ENCODE results near the gene SAT2.
"Not testable (repeated sequence)": the region's sequence is repeated elsewhere in the genome, so short reads cannot be mapped to it uniquely, and the experiment has no call there.

SAT2 gene
- 18.4 reads per million, percentile 45 among the genes with 10 or more reads in this experiment for total RNA-seq

DNA sequence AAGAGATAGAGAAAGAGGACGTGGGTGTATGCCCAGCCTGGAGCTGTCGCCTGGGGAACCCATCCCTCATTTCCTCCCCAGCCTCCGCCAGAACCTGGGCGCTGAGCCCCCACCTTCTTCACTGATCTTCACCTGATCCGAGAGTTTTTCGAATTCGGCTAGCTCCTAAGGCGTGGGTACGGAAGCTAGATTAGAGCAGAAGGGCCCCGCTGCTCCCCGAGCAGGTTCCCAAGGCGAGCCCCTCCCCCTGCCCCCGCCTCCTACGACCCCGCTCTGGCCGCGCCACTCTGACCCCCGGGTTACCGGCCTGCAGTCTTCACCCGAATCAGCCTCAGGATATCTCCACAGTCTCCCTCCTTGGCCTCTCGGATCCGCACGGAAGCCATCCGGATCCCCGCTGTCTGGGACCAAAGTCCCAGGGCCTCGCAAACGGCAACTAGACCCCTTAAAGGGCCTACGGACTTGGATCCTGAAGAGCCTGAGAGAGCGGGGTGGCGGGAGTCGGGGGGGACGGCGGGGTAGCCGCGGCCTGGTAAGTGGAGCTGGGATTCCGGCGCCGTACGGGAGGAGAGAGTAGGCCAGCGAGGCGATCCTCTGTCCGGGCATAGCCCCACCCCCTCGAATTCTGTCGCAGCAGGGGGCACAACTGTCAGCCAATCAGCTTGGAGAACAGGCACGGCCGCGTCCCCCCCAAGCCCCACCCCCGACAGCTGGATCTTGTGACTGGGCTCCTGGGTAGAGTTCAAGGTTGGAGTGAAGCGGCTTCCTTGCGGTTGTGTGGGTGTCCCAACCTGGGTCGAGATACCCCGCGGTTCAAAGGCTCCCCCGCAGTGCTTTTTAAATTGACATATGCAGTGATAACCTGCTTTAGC is at the start of gene SAT2:
Gene SAT2, minus strand, starts transcription at position 572 of the 872 bp plus-strand sequence. Its CDS starts 186 bp downstream, at position 386.
- DNase-seq, result peak; percentile 79

DNA sequence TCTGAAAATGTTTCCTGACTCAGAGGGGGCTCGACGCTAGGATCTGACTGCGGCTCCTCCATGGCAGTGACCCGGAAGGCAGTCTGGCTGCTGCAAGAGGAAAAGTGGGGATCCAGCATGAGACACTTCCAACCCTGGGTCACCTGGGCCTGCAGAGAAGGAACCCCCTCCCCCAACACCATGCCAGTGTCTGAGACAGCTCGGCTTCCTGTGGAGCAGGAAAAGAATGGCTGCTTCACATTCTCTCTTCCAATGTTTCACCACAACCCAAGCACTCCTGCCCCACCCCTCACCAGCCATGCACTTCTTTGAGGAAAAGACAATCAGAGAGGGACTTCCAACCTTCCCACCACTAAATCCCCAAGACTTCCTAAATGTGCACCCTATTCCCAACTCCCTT is 48.9 kb upstream of the SAT2 start:
- no peak for DNase-seq

DNA sequence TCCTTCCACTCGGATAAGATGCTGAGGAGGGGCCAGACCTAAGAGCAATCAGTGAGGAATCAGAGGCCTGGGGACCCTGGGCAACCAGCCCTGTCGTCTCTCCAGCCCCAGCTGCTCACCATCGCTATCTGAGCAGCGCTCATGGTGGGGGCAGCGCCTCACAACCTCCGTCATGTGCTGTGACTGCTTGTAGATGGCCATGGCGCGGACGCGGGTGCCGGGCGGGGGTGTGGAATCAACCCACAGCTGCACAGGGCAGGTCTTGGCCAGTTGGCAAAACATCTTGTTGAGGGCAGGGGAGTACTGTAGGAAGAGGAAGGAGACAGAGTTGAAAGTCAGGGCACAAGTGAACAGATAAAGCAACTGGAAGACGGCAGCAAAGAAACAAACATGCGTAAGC is 47.3 kb upstream of the SAT2 start:
- DNase-seq, result no peak

DNA sequence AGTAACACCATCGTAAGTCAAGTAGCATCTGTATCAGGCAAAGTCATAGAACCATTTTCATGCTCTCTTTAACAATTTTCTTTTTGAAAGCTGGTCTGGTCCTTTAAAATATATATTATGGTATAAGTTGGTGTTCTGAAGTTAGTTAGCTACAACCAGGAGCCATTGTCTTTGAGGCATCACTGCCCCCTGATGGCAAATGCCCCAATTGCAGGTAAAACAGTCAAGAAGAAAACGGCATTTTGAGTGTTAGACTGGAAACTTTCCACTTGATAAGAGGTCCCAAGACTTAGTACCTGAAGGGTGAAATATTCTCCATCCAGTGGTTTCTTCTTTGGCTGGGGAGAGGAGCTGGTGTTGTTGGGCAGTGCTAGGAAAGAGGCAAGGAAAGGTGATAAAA is 45.6 kb upstream of the SAT2 start:
- no peak for DNase-seq

DNA sequence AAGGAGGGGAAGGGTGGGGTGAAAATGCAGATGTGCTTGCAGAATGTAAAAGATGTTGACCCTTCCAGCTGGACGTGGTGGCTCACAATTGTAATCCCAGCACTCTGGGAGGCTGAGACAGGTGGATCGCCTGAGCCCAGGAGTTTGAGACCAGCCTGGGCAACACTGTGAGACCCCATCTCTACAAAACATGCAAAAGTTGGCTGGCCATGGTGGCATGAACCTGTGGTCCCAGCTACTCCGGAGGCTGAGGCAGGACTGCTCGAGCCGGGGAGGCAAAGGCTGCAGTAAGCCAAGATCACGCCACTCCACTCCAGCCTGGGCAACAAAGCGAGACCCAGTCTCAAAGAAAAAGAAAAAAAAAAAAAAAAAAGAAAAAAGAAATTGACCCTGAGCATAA is 40.9 kb upstream of the SAT2 start:
- no peak for DNase-seq

DNA sequence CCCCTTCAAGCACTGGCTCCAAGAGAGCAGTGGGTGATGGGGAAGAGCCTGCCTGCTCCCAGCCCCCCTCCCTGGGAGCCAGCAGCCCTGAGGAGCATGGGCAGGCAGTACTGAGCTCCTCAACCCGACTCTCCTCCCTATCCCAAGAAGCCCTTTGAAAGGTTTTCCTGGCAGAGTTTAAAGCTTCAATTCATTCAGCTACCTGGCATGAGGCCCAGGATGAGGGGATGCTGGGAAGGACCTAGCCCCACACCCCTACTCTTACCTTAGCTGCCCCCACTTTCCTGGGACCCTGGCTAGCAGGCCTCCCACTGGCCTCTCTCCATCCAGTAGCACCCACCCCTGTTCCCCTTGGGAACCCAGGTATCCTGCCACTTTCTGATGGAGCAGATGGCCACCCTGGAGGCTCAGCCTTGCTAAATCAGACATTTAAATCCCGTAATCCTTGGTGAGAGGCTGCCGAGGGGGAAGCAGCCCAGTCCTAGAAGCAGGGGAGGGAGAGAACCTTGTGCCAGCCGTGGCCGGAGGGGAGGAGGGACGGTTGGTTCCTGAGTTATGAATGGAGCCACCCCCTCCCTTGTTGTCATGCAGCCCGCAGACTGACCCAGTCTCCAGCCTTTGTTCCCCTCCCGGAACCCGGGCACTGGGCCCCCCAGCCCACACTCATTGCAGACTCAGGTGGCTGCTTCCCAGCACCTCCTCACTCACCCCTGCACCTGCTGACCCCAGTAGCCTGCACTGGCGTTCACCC is 40.2 kb upstream of the SAT2 start:
- no peak for DNase-seq

DNA sequence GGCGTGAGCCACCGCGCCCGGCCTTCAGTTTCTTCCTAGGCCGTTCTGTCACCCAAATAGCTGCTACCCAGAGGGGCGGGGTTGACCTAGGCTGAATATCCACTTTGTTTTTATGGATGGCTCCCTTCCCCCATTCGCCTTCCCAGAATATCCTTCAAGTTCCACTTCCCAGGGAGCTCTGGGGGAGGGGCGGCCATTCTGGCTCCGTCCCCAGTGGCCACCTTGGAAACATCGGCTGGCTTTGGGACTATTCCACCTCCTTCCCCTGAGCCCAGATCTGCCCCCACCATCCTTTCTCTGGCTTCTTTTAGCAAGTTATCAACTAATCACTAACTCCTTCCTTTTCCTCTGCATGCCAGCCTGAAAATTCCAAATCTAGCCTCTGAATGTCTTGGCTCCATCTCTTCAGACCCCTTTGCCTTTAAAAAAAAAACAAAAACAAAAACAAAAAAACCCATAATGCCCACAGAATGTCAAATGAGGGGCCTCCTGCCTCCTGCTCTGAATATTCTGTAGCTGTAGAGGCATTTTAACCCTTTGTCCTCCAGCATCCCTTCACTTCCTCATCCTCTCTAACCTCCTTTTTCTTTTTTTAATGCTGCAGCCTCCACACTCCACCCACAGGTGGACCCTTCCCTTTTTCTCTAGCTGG is 29.5 kb upstream of the SAT2 start:
- no peak for DNase-seq

DNA sequence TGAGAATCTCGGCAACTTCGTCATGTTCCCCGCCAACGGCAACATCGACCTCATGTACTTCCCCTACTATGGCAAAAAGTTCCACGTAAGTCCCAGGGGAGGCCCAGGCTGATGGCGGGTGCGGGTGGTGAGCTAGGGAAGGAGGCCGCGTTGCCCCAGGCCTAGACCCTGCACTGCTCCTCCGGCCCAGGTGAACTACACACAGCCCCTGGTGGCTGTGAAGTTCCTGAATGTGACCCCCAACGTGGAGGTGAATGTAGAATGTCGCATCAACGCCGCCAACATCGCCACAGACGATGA is 27.9 kb upstream of the SAT2 start:
- DNase-seq, result no peak

DNA sequence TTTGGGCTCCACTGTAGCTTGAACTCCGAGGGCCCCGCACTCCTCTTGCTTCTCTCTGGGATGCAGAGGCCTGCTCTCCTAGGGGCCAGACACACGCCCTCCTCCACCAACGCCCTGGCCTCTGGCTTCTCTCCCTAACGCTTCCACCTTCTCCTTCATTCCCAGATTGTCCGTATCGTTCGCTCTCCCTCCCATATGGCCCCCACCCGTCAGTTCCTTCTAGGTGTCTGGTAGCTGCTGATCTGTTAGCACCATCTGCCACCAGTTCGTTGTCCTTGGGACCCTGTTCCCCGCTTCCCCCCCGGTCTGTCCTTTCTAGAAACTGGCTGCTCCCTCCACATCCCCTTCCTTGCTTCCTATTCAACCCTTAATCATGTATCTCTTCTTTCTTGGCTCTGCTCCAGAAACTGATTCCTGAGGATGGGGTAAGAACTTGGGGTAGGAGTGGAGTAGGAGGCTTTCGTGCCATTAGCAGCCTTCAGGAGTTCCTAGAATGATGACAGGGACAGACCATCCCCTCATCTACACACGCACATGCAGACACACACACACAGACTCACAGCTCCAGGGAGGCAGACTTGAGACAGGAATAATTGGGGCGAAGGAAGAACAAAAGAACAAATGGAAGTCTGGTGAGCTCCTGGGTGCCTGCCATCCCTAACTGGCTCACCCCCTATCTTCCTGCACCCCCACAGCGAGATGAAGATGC is 27.4 kb upstream of the SAT2 start:
- no peak for DNase-seq

DNA sequence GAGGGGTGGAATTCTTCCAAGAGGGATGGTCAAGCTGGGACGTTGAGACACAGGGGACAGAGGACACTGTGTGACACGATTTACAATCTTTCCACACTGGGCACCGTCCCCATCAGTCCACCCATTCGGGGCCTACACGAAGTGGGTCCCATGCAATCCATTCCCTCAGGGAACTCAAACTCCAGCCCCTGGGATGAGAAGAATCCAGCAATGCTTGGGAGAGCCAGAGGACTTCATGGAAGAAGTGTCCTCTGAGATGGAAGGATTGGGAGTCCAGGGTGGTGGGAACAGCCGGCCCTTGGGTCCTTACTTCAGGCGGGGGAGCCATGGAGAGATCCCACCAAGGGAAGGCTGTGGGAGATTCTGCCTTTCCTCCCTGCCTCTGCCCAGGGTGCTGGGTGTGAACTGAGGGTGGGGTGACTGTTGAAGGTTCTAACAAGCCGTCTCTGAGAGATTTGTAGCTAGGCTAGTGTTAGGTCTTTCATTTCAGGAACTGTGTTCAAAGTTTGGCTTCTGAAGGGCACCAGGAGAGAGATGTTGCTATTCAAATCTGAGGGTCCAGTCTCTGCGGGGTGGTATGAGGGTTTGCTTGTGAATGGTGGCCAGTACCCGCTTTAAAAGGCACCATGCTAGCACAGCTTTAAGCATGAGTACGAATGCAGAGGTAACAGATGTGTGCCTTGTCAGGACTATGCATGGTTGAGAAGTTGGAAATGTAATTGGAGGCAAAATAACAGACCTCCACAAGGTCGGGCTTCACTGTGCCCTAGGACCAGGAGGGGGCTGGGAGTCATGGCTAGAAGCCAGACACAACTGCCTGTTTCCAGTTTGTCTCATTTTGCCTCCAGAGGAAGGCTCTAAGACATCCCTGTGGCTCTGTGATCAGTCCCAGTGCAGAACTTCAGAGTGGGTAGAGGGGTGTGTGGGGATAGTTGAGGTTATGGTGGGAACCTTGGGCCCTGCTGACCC is 25.1 kb upstream of the SAT2 start:
- DNase-seq, result no peak

DNA sequence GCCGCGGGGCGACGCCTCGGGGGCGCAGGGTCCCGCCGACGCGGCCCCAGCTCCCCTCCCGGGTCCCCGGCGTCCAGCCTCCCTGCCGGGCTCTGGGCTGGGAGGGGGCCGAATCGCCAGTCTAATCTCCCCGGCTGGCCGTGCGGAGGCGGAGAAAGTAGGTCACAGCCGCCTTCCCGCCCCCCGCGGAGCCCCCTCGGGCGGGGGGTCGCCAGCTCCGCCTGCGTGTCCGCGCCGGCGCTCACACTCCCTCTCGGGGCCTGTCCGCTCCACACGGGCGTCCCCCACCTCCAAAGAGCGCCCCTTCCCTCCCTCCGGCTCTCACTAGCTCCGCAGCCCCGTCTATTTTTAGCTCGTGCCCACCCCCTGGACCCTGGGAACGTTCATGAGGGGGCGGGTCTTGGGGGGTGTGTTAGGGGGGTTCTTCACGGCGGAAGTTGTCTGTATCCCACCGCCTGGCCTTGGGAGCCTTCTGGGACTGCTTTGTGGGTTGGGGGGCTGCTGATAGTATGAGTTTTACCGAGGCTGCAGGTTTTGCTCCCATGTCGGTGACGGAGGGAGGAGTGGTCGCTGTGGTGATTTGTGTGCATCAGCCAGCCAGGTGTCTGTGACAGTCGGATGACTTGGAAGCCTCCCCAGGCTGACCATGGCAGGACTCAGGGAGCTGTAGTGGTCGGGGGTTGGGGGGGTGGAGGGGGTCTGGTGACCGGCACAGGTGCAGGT is 24.2 kb upstream of the SAT2 start:
- no peak for DNase-seq

DNA sequence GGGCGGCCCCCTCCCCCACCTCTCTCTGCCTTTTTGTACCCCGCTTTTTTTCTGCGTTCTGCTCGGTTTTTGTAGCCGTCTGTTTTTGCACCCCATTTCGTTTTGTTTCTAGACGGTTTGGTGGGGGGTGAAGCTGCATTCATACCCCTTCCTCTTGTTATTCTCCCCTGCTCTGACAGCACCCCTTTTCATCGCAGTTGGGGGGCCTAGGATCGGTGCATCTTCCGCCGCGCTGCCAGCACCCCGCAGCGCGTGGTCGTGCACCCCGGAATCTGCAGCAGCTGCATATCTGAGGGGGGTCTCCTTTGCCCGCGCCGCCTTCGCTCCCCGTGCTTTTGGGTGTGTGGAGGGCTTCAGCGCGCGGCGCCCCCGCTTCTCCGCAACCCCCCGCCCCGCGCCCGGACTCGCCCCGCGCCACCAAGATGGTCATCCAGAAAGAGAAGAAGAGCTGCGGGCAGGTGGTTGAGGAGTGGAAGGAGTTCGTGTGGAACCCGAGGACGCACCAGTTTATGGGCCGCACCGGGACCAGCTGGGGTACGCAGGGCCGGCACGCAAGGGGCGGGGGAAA is 23.6 kb upstream of the SAT2 start:
- no peak for DNase-seq

DNA sequence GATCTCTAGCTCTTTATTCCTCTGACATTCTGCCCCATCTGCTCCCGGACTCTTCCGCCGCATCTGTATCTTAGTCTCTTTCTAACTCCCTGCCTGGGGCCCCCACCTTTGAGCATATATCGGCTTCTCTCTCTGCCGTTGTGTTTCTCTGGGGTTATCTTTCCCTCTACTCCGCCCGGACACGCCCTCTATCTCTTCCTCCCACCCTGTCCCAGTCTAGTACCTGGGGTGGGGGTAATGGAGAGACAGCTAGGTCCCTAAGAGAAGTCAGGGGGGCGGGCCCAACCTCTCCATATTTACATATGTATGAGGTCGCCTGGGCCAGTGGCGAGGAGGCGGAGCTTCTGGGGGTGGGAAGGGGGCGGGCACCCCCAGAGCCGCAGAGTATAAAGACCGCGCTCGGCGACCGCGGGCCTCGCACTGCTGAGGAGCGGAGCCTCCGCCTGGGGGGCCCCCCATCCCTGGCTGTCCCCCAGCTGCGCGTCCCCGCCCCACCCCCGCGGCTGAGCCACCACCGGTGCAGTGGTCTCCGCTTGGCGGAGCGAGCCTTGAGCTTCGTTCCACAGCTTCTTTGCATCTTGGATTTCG is 23.0 kb upstream of the SAT2 start, which contains the start of gene ATP1B2:
Gene ATP1B2, plus strand, starts transcription at position 418 of the 588 bp plus-strand sequence. CDS start 593 bp downstream, outside the sequence.
- peak; percentile 71 for DNase-seq

DNA sequence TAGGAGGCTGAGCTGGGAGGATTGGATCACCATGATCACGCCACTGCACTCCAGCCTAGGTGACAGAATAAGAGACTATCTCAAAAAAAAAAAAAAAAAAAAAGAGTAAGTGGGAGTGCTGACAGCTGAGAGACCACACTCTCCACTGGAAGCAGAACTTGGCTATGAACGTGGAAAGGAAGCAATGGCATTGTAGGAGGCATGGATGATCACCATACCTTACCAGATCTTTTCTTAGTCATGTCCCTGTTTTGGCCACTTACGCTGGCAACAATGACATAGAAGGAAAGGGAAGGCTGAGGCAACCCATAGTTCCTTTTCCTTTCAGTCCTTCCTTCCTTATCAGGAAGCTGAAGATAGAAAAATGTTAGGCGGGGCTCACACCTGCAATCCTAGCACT is 19.4 kb upstream of the SAT2 start:
- DNase-seq, result no peak

DNA sequence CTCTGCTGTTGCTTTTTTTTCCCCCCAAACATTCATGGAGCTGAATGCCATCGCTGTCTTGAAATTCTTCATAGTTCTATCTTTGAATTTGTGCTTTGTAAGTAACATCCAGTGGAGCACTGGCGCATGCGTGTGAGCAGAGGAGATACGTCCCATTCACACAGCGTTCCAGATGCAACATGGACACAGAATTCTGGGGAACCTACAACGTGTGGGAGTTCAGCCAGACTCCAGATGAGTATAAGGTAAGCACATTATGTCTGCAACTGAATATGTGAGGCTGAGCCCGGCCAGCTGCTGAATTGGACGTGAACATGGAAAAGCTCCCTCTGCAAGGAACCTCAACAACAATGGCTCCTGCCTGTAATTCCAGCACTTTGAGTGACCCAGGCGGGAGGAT is 18.8 kb upstream of the SAT2 start:
- DNase-seq, result no peak

DNA sequence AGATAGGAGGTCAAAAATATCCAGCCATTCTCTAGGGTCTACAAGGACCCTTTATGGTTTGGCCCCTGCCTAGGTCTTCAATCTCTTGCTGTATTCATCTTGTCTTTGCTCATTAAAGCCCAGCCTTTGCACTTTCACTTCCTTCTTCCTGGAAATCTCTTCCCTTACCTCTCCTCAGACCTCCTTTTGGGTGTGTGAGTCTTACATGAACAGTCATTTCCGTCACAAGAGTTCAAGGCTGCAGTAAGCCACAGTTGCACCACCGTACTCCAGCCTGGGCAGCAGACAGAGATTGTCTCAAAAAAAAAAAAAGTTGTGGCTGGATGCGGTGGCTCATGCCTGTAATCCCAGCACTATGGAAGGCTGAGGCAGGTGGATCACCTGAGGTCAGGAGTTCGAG is 17.2 kb upstream of the SAT2 start:
- DNase-seq, result no peak

DNA sequence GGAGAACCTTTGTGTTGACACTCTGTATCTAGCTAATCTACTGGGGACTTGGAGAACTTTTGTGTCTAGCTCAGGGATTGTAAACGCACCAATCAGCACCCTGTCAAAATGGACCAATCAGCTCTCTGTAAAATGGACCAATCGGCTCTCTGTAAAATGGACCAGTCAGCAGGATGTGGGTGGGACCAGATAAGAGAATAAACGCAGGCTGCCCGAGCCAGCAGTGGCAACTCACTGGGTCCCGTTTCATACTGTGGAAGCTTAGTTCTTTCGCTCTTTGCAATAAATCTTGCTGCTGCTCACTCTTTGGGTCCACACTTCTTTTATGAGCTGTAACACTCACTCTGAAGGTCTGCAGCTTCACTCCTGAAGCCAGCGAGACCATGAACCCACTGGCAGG is 14.0 kb upstream of the SAT2 start:
- not testable (repeated sequence) for DNase-seq

DNA sequence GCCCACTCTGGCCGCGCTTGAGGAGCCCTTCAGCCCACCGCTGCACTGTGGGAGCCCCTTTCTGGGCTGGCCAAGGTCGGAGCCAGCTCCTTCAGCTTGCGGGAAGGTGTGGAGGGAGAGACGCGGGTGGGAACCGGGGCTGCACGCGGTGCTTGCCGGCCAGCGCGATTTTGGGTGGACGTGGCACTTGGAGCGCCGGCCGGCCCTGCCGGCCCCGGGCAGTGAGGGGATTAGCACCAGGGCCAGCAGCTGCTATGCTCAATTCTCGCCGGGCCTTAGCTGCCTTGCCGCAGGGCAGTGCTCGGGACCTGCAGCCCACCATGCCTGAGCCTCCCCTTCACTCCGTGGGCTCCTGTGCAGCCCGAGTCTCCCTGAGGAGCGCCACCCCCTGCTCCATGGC is 13.2 kb upstream of the SAT2 start:
- DNase-seq, result no peak

DNA sequence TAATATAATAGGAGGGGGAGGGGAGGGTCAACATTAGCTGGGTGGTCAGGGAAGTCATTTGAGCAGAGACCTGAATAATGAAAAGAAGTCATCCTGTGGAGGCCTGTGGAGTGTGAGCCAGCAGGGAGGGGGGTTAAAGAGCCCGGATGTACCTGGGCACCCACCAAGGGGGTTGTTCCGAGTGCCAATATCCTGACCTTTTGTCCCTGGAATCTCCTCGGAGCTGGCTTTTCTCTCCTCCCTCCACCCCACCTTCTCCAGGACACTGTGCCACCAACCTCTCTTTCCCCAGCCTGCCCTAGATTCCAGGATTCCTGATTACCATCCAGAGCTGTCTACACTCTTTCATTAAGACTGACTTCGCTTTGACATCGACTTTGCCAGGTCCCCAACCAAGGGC is 8.5 kb upstream of the SAT2 start:
- DNase-seq, result no peak

DNA sequence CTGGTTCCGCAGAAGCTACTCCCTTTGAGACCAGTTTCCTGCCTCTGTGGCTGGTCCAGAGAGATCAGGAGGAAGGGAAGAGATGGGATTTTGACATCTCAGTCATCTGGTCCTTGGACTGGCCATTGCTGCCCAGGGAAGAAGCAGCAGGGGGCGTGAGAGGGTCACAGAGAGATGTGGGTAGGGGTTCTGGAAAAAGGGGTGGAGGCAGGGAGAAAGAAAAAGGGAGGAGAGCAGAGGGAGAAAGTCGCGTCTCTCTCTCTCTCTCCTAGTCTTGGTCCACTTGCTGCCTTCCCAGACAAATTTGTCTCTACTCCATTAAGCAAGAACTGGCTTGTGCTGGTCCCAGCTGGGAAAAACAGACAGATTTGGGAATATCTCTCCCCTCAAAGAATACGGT is 6.8 kb upstream of the SAT2 start:
- DNase-seq, result no peak
